DMS79 treated with DMSO at 0.1 percent for 48 hours (cell line): ENCODE data around the gene SLC44A4.
"Not testable (repeated sequence)": the region's sequence is repeated elsewhere in the genome, so short reads cannot be mapped to it uniquely, and the experiment has no call there.

Source experiments
- DNase-seq: peaks from one replicate; lab custom pipeline; 2025; lab: John Stamatoyannopoulos, UW

SLC44A4 gene

DNA sequence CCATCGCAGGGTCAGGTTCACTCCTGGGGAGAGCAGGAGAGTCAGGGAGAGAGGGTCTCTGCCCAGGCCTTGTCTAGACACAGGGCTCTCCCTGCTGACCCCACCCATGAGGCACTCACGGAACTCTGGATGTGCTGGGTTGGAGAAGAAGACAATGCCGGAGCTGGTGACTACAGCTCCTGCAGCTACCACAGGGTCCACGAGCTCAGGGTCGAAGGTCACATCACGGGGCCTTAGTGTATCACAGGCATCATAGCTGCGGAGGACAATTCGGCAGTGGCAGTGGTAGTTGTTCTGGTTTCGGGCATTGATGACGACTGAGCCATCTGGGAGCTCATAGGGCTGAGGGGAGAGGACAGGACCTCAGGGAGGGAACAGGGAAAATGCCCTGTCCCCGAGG is 18.9 kb downstream of the SLC44A4 start:
- DNase-seq = no peak

DNA sequence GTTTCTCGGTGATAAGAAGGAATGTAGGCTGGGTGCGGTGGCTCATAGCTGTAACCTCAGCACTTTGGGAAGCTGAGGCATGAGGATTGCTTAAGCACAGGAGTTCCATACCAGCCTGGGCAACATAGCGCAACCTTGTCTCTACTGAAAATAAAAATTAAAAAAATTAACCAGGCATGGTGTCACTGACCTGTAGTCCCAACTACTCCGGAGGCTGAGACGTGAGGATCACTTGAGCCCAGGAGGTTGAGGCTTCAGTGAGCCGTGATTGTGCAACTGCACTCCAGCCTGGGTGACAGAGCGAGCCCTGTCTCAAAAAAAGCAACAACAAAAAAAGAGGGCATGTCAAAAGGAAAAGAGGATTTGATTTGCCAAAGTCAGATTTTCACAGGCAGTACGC is 20.1 kb downstream of the SLC44A4 start:
- DNase-seq = no peak

DNA sequence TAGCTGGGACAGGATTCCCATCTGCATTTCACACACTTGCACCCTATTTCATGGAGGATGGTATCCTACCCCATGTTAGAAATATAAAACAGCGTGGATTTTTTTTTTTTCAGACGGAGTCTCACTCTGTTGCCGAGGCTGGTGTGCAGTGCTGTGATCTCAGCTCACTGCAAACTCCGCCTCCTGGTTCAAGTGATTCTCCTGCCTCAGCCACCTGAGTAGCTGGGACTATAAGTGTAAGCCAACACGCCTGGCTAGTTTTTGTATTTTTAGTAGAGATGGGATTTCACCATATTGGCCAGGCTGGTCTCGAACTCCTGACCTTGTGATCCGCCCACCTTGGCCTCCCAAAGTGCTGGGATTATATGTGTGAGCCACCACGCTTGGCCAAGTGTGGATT is 21.0 kb downstream of the SLC44A4 start:
- DNase-seq = not testable (repeated sequence)

DNA sequence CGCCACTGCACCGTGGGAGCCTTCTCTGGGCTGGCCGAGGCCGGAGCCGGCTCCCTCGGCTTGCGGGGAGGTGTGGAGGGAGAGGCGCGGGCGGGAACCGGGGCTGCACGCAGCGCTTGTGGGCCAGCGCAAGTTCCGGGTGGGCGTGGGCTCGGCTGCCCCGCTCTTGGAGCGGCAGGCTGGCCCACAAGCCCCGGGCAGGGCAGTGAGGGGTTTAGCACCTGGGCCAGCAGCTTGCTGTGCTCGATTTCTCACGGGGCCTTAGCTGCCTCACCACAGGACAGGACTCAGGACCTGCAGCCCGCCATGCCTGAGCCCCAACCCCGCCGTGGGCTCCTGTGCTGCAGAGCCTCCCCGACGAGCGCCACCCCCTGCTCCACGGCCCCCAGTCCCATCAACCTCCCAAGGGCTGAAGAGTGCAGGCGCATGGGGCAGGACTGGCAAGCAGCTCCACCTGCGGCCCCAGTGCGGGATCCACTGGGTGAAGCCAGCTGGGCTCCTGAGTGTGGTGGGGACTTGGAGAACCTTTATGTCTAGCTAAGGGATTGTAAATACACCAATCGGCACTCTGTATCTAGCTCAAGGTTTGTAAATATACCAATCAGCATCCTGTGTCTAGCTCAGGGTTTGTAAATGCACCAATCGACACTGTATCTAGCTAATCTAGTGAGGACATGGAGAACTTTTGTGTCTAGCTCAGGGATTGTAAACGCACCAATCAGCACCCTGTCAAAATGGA is 26.6 kb downstream of the SLC44A4 start:
- not testable (repeated sequence) for DNase-seq

DNA sequence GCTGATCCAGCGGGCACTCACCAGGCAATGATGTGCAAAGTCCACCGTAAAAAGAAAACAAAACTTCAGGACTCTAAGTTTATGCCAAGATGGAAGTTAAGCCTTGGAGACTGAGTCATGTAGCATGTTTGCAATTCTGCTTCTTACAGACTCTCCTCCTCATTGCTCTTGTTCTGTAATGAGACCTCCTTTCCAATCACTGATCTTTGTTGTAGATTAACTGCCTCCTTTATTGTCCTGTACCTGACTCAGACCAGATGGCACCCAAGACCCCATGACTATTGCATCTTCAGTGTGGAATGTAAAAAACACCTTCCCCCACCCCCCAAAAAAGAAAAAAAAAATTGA is 27.3 kb downstream of the SLC44A4 start:
- no peak for DNase-seq

DNA sequence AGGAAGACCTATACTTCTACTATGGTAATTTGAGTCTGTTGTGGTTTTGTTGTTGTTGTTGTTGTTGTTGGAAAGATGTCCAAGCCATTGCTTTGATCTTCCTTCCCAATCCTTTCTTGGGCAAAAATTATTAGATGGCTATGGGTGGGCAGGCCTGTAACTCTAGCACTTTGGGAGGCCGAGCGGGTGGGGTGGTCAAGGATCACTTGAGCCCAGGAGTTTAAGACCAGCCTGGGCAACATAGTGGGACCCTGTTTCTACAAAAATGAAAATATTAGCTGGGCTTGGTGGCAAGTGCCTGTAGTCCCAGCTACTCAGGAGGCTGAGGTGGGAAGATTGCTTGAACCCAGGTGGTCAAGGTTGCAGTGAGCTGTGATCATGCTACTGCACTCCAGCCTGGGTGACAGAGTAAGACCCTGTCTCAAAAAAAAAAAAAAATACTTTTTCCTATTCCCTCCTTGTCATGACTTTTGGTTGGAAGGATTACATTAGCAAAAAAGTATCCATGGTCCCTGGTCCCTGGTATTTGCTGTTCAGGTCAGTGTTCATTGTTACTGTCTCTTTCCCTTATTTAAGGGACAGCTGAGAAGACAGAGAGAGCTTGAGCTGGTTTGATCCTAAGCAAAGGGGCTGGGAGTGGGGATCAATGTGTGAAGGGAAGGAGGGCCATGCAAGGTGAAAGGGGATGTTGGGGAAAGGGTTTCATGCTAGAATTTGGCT is 27.9 kb downstream of the SLC44A4 start:
- no peak for DNase-seq

DNA sequence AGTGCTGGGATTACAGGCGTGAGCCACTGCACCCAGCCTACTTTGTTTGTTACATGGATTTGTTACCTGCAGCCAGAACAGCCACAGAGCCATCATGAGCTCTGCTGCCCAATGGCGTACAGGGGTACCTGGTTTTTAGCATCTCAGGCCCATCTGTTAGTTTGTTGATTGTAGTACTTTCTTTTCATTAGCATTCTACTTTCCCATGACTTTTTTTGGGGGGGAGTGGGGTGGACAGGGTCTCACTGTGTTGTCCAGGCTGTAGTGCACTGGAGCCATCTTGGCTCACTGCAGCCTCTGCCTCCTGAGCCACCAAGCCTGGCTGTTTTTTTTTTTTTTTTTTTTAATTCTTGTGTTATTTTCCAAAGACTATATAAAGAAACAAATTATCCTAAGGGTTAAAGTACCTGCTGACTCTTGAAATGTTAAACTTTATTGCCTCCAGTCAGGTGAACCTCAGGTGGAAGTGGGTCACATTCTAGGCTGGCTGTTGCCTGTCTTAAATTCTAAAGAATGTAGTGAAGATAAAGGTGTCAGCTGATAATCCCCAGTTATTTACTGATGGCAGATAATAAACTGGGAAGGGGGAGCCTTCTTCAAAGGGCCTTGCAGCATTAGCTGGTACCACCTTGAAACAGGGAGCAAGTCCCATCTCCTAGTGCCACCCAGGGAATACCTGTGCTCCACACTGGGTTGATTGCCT is 31.4 kb downstream of the SLC44A4 start:
- no peak for DNase-seq

DNA sequence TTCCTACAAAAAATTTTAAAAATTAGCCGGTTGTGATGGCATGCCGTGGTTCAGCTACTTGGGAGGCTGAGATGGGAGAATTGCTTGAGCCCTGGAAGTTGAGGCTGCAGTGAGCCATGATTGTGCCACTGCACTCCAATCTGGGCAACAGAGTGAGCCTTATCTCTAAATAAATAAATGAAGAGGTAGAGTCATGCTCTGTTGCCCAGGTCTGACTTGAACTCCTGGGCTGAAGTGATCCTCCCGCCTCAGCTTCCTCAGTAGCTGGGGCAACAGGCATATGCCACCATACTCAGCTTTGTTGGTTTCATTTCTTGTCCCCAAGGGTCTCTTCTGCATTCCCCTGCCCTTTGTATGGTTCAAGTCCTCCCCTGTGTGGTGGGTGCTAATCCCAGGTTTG is 34.3 kb downstream of the SLC44A4 start:
- no peak for DNase-seq

DNA sequence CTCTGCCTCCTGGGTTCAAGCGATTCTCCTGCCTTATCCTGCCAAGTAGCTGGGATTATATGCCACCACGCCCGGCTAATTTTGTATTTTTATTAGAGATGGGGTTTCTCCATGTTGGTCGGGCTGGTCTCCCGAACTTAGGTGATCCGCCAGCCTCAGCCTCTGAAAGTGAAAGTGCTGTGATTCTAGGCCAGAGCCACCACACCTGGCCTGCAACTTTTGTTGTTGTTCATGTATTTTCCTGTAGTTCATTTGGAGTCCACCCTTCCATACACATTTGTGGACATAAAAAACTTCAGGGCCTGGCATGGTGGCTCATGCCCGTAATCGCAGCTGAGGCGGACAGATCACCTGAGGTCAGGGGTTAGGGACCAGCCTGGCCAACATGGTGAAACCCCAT is 36.7 kb downstream of the SLC44A4 start:
- no peak for DNase-seq

DNA sequence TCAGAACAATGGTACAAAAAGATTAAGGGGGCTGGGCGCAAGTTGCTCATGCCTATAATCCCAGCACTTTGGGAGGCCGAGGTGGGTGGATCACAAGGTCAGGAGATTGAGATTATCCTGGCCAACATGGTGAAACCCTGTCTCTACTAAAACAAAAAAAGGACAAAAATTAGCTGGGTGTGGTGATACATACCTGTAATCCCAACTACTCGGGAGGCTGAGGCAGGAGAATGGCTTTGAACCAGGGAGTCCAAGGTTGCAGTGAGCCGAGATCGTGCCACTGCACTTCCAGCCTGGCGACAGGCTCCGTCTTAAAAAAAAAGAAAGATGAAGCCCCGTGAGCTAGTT is 39.0 kb downstream of the SLC44A4 start:
- not testable (repeated sequence) for DNase-seq

DNA sequence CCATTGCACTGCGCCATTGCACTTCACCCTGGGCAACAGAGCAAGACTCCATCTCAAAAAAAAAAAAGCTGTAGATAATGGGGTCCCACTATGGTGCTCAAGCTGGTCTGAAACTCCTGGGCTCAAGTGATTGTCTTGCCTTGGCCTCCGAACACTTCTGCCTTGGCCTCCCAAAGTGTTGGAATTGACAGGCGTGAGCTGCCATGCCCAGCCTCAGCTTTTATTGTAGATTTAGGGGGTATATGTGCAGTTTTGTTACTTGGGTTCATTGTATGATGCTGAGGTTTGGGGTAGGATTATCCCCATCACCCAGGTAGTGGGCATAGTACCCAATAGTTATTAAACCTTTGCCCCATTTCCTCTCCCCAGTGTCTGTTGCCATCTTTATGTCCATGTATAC is 39.8 kb downstream of the SLC44A4 start:
- no peak for DNase-seq

DNA sequence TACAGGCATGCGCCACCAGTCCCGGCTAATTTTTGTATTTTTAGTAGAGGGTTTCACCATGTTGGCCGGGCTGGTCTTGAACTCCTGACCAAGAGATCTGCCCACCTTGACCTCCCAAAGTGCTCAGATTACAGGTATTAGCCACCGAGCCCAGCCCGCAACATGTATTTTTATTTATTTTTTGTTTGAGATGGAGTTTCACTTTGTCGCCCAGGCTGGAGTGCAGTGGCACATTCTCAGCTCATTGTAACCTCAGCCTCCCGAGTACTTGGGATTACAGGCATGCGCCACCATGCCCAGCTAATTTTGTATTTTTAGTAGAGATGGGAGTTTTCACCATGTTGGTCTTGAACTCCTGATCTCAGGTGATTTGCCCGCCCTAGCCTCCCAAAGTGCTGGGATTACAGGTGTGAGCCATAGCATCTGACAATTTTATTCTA is 40.7 kb downstream of the SLC44A4 start:
- DNase-seq = not testable (repeated sequence)

DNA sequence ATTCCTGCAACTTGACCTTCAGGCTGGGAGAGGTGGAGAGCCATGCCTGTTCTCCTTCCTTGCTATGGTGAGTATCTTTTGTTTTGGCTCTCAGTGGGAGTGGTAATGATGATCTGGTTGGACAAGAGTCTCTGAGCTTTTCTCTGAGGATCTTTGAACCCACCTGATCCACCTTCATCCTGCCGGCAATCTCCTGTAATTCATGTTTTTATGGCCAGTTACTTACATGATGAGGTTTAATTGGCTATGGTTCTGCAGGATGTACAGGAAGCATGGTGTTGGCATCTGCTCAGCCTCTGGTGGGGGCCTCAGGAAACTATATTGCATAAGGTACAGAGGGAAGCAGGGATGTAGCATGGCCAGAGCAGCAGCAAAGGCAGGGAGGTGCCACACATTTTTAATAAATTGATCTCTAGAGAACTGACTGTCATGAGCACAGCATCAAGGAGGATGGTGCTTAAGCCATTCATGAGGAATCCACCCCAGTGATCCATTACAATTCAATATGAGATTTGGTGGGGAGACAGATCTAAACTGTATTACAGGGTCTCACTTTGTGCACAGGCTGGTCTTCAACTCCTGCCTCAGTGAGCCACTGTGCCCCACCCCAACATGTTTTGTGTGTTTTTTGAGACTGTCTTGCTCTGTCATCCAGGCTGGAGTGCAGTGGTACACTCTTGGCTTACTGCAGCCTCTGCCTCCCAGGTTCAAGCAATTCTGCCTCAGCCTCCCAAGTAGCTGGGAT is 41.3 kb downstream of the SLC44A4 start:
- DNase-seq = no peak

DNA sequence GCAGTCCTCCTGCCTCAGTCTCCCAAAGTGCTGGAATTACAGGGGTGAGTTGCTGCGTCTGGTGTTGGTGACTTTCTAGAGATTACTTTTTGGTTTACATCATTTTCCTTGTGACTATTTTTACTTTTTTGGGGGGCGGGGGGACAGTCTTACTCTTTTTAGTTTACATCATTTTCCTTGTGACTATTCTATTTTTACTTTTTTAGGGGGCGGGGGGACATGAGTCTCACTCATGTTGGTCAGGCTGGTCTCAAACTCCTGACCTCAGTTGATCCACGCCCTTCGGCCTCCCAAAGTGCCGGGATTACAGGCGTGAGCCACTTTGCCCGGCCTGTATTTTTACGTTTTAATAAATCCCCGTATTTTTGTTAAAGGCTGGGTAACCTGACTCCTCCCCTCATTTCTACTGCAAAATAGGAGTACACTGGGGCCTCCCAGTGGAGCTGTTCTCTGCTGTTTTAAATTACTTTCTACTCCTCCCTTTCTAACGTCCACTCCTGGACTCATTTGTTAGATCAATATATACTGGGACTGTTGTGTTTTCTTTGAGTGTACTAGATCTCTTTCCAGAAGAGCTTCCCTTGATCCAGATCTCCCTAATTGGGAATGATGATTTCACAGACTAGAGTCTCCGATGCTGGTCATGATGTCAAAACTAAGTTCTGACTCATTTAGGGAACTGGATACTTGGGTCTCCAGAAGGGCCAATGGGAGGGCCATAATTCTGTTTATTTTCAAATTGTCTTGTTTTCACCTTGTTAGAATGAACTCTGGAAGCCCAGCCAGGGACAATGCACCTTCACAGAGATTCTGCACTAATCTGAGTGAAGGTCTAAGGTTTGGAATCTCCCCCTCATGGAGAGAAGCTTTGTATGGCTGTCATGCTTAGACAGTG is 42.1 kb downstream of the SLC44A4 start:
- DNase-seq = no peak

DNA sequence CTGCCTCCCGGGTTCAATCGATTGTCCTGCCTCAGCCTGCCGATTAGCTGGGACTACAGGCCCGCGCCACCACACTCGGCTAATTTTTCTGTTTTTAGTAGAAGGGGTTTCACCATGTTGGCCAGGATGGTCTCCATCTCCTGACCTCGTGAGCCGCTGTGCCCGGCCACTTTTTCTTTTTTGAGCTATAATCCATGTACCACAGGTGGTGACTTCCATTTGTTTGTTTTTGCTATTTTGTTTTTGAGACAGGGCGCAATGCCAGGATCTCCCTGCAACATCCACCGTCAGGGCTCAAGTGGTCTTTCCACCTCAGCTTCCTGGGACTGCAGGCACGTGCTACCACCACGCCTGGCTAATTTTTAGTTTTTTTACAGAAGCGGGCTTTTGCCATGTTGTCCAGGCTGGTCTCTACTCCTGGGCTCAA is 42.7 kb downstream of the SLC44A4 start:
- peak; percentile 27 for DNase-seq

DNA sequence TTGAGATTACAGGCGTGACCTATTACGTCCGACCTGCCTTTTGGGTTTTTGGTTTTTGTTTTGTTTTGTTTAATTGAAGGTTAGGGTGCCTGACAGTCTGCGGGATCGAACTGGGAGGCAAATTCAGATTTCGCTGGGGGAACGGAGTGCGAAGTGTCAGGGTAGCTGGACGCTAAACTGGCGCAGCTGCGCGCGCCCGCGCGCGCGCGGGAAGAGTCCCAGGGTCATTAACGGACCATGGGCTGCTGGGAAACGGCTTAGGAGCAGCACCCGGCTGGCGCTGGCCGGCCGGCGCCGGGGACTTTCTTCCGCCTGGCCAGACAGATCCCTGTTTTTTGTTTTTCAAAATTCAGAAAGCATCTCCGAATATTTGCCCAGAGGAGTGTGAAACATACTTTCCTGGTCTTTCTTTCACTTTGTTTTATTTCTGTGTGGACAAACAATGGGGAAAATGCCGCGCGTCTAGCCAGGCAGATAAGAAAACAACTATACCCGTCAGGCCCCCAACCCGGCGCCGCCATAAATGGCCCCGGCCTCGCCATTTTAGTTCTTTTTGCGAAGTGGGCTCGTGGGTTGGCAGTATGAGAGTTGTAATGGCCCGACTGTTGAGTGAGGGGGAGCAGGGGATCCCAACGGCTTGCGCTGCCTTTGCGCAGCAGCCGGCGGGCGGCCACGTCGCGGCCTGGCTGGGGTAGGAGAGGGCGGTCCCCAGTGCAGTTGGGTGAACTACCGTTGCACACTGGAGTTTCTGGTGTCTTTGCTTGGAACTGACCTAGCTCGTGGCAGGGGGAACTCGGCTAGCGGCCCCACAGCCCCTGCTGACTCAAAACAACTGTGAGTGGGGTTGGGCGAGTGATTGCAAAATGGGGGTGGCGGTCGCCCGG is 44.2 kb downstream of the SLC44A4 start:
- peak; percentile 96 for DNase-seq

DNA sequence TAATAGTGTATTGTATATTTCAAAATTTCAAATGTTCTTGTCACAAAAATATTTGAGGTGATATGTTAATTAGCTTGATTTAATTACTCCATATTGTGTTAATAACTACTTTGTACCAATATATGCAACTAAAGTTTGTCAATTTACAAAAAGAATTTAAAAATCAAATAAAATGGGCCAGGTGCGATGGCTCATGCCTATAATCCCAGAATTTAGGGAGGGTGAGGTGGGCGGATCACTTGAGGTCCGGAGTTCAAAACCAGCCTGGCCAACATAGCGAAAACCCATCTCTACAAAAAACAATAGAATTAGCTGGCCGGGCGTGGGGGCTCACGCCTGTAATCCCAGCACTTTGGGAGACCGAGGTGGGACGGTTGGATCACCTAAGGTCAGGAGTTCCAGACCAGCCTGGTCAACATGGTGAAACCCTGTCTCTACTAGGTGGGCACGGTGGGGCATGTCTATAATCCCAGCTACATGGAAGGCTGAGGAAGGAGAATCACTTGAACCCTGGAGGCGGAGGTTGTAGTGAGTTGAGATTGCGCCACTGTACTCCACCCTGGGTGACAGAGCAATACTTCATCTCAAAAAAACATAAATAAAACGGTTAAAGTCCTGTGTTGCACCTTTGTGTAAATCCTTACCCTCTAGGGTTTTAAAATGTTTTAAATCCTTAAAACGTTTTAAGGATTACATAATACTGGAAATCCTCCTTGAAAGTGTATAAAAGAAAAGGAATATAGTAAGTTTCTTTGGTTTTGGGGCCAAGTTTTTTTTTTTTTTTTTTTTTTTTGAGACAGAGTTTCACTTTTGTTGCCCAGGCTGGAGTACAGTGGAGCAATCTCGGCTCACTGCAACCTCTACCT is 47.2 kb downstream of the SLC44A4 start:
- no peak for DNase-seq

DNA sequence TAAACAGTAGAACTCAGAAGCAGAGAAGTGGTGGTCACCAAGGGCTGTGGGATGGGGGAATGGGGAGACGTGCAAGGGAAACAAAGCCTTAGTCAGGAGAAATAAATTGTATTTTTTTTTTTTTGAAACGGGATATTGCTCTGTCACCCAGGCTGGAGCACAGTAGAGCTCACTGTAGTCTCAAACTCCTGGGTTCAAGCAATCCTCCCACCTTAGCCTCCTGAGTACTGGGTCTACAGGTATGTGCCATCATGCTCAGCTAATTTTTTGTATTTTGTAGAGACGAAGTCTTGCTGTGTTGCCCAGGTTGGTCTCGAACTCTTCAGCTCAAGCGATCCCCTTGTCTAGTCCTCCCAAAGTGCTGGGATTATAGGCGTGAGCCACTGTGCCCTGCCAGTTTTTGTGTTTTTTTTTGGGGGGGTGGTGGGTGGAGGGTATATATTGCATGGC is 47.9 kb downstream of the SLC44A4 start:
- DNase-seq = no peak

DNA sequence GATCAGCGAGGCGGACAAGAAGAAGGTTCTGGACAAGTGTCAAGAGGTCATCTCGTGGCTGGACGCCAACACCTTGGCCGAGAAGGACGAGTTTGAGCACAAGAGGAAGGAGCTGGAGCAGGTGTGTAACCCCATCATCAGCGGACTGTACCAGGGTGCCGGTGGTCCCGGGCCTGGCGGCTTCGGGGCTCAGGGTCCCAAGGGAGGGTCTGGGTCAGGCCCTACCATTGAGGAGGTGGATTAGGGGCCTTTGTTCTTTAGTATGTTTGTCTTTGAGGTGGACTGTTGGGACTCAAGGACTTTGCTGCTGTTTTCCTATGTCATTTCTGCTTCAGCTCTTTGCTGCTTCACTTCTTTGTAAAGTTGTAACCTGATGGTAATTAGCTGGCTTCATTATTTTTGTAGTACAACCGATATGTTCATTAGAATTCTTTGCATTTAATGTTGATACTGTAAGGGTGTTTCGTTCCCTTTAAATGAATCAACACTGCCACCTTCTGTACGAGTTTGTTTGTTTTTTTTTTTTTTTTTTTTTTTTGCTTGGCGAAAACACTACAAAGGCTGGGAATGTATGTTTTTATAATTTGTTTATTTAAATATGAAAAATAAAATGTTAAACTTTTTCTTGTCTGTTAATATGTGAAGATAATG is 49.0 kb downstream of the SLC44A4 start:
- peak; percentile 71 for DNase-seq
